Cardiac ventricle fibroblast (primary cell): ENCODE measurements around the gene FER1L5. TPM values are rescaled to one million over a fixed set of nuclear protein-coding genes. Genes with fewer than 3 reads are reported as not detected.

ENCODE experiments used
- total RNA-seq: library from RNA; depleted of rRNA; stranded (reverse); fragments of >200 nt; gene quantifications from 2 replicates; pipeline ENCODE4 v1.2.3, GENCODE V29; 2015

FER1L5 gene
- total RNA-seq: 0.10 and 0.37 TPM in 2 replicates

GRCh38 chr2:96642564-96643360 lies at the start of gene FER1L5:
Gene FER1L5 (plus strand): TSS chr2:96642764. CDS start chr2:96642837, 73 bp downstream.

GRCh38 chr2:96638144-96639121 lies 4.1 kb upstream of the FER1L5 start, which contains the start of gene KANSL3:
Gene KANSL3 (minus strand): TSS chr2:96638312. CDS start chr2:96637135, 1,177 bp downstream.

GRCh38 chr2:96739633-96740428 lies 97.3 kb downstream of the FER1L5 start, which contains the start of gene LMAN2L:
Gene LMAN2L (minus strand): TSS chr2:96740064. CDS start chr2:96740040, 24 bp downstream.

Other genes with a start within 250 kb of the FER1L5 start
- gene NEURL3, start 137.4 kb upstream of the FER1L5 start, total RNA-seq: not detected in 2 replicates
- gene ARID5A, start 106.0 kb upstream of the FER1L5 start, total RNA-seq: 12.1 and 13.5 TPM in 2 replicates
- gene KANSL3, start 4.5 kb upstream of the FER1L5 start, total RNA-seq: 17.0 and 20.9 TPM in 2 replicates
- gene LMAN2L, start 97.3 kb downstream of the FER1L5 start, total RNA-seq: 8.3 and 11.7 TPM in 2 replicates
- gene CNNM4, start 118.1 kb downstream of the FER1L5 start, total RNA-seq: 2.2 and 2.4 TPM in 2 replicates
- 5.0 and 5.3 TPM in 2 replicates for gene CNNM3, start 173.5 kb downstream of the FER1L5 start, total RNA-seq
- 1.1 and 3.2 TPM in 2 replicates for gene ANKRD23, start 201.3 kb downstream of the FER1L5 start, total RNA-seq
- gene ANKRD39, start 215.3 kb downstream of the FER1L5 start, total RNA-seq: 7.4 and 10.8 TPM in 2 replicates
- gene SEMA4C, start 227.3 kb downstream of the FER1L5 start, total RNA-seq: 20.3 and 26.8 TPM in 2 replicates